Thoracic aorta (tissue), 2 donors: ENCODE results near the gene NQO2. TPM values are rescaled to one million over a fixed set of nuclear protein-coding genes. Genes with fewer than 3 reads are reported as not detected.
"Not testable (repeated sequence)": the region's sequence is repeated elsewhere in the genome, so short reads cannot be mapped to it uniquely, and the experiment has no call there.

Source experiments
- ATAC-seq: fragments of 150-250 bp; one replicate; pipeline ENCODE4 v1.8.0; 2017; ENCODE audit warnings: low read depth; ENCODE audit not compliant: insufficient number of reproducible peaks, low FRiP score
- DNase-seq: peaks from one replicate; pipeline ENCODE4 v3.0.0-alpha.2; 2020; ENCODE audit warnings: low spot score
- H3K27ac ChIP-seq, 2 donors: fragments of 200-600 bp; sonication (generic); 1 replicate in 1 of 2; 2 replicates in 1 of 2; pipeline ENCODE4 v1.5.1; 2016; ENCODE audit warnings: mild to moderate bottlenecking in 2 of 2, moderate library complexity in 2 of 2
- H3K27me3 ChIP-seq: fragments of 200-600 bp; sonication (generic); replicated peaks from 2 replicates; pipeline ENCODE4 v1.6.0; 2016; ENCODE audit warnings: mild to moderate bottlenecking; ENCODE audit not compliant: insufficient read depth
- H3K36me3 ChIP-seq: fragments of 200-600 bp; sonication (generic); one replicate; pipeline ENCODE4 v1.5.1; 2016
- H3K4me1 ChIP-seq, 2 donors: fragments of 200-600 bp; sonication (generic); 1 replicate in 1 of 2; 2 replicates in 1 of 2; pipeline versions ENCODE4 v1.5.1 to v1.6.0; 2016; ENCODE audit warnings: low read depth in 2 of 2, mild to moderate bottlenecking in 1 of 2; ENCODE audit not compliant: control insufficient read depth in 1 of 2
- H3K4me3 ChIP-seq: fragments of 200-600 bp; sonication (generic); 2 replicates; pipeline ENCODE4 v1.5.1; 2016; ENCODE audit warnings: mild to moderate bottlenecking
- H3K9me3 ChIP-seq: fragments of 200-600 bp; sonication (generic); 2 replicates; pipeline ENCODE4 v1.5.1; 2016
- CTCF ChIP-seq: fragments of 200-600 bp; sonication (generic); IDR thresholded peaks from one replicate; pipeline ENCODE4 v1.5.1; 2019; ENCODE audit warnings: antibody characterized with exemption
- total RNA-seq, 2 donors: library from RNA; depleted of rRNA; stranded (reverse); fragments of >200 nt; gene quantifications; one replicate each; pipeline versions ENCODE4 v1.1.0 to v1.2.3, GENCODE V29; 2016

The NQO2 gene
- total RNA-seq, 2 donors from 2014 or later: 23.0 to 25.7 TPM

DNA sequence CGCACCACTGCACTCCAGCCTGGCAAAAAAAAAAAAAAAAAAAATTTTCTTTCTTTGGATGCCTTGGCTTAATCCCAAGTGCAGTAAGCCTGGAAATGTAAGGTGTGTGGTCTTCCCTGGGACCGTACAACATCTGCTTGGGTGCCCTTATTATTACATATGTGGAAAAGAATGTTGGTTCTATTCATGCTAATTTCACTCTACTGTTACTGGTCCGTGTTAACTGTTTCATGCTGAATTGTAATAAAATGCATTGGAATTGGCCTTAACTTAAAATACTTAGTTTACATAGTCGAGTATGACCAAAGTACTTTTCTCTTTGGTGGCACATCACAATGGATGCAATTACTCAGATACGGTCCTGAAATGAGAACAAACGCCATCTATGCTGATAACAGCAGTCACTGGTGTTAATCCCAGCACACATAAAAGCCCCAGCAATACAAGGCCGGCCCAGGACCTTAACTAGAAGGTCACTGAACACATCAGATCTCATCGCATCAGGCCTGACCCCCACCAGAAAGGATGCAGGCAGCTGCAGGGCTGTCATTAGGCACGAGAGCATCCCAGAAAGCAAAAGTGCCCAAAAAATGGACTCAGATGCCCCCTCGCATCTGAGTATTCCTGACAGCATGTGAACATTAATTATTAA is 29.5 kb upstream of the NQO2 start:
- Histone ChIP-seq H3K4me3 (peak overlapping the region; percentile 84), H3K27ac (peak overlapping the region; percentile 98), H3K9me3 (no peaks in the 10 kb centered on the region), H3K4me1 (peaks cover 10 to 31% of the 10 kb centered on the region in 2 donors), H3K27me3 (no peaks in the 10 kb centered on the region), H3K36me3 (no peaks in the 10 kb centered on the region)
- DNase-seq (no peak), ATAC-seq (no peak)
- TF ChIP-seq CTCF: no peak

- Histone ChIP-seq H3K27ac (peak overlapping the region; percentile 98), H3K4me1 (peaks cover 10 to 30% of the 10 kb centered on the region in 2 donors), H3K4me3 (peak overlapping the region; percentile 84), H3K9me3 (no peaks in the 10 kb centered on the region), H3K27me3 (no peaks in the 10 kb centered on the region), H3K36me3 (no peaks in the 10 kb centered on the region)
- ATAC-seq: peak; percentile 82
- DNase-seq: no peak
- TF ChIP-seq CTCF: no peak
Measured at GRCh38 chr6:2970753-2971419, 28.8 kb upstream of the NQO2 start.

GRCh38 chr6:2971420-2972218 is 28.1 kb upstream of the NQO2 start, which contains the start of gene SERPINB6:
SERPINB6 (minus strand) TSS chr6:2971567; CDS start chr6:2959332, 12,235 bp downstream.
- peak; percentile 69 for DNase-seq
- Histone ChIP-seq H3K4me1 (peaks cover 10 to 25% of the 10 kb centered on the region in 2 donors), H3K36me3 (no peaks in the 10 kb centered on the region), H3K27me3 (no peaks in the 10 kb centered on the region), H3K27ac (peak within 1 kb of the TSS; percentile 98), H3K4me3 (peak within 1 kb of the TSS; percentile 84), H3K9me3 (no peaks in the 10 kb centered on the region)
- TF ChIP-seq CTCF: no peak
- peak; percentile 75 for ATAC-seq

DNA sequence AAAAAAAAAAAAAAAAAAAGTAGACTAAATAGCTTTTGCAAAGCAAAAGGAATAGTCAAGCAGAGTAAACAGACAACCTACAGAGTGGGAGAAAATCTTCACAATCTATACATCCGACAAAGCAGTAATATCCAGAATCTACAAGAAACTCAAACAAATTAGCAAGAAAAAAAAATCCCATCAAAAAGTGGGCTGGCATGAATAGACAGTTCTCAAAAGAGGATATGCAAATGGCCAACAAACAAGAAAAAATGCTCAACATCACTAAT is 27.5 kb upstream of the NQO2 start:
- H3K27me3 ChIP-seq, DNase-seq, ATAC-seq, H3K9me3 ChIP-seq, H3K36me3 ChIP-seq: not testable (repeated sequence)
- Histone ChIP-seq H3K4me3 (peak overlapping the region; percentile 84), H3K4me1 (peaks cover 10 to 25% of the 10 kb centered on the region in 2 donors), H3K27ac (peak overlapping the region; percentile 98)

- not testable (repeated sequence) for ATAC-seq, DNase-seq, H3K9me3 ChIP-seq, H3K36me3 ChIP-seq, H3K27me3 ChIP-seq, H3K4me3 ChIP-seq
- Histone ChIP-seq H3K27ac (peak overlapping the region; percentile 98), H3K4me1 (peaks cover 10 to 25% of the 10 kb centered on the region in 2 donors)
Measured at GRCh38 chr6:2972685-2973084, 27.0 kb upstream of the NQO2 start.

DNA sequence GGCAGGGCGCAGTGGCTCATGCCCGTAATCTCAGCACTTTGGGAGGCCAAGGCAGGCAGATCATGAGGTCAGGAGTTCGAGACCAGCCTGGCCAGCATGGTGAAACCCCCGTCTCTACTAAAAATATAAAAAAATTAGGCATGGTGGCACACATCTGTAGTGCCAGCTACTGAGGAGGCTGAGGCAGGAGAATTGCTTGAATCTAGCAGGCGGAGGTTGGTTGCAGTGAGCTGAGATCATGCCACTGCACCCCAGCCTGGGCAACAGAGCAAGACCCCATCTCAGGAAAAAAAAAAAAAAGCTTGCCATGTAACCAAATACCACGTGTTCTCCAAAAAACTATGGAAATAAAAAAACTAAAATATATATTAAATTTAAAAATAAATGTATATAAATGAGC is 26.5 kb upstream of the NQO2 start:
- DNase-seq, ATAC-seq, H3K9me3 ChIP-seq, H3K4me3 ChIP-seq, H3K27me3 ChIP-seq, H3K36me3 ChIP-seq: not testable (repeated sequence)
- Histone ChIP-seq H3K27ac (peak overlapping the region; percentile 15 to 98), H3K4me1 (peaks cover 10 to 25% of the 10 kb centered on the region in 2 donors)
